Subcutaneous adipose tissue (tissue), 4 donors: ENCODE results near the gene RUSC2. TPM values are rescaled to one million over a fixed set of nuclear protein-coding genes. Genes with fewer than 3 reads are reported as not detected.

ENCODE experiments used
- total RNA-seq, 4 donors: library from RNA; depleted of rRNA; stranded (reverse); fragments of >200 nt; gene quantifications; one replicate each; pipeline ENCODE4 v1.1.0, GENCODE V29; 2016
- TF ChIP-seq, protein P1 (sequence below): fragments of 450-650 bp; IDR thresholded peaks from one replicate; pipeline ENCODE4 v1.5.1; 2016; ENCODE audit warnings: low read depth, mild to moderate bottlenecking, control low read depth, antibody characterized with exemption, moderate library complexity

Gene RUSC2
- total RNA-seq, 4 donors from 2014 or later = 11.6 to 24.7 (median 13.3) TPM

DNA sequence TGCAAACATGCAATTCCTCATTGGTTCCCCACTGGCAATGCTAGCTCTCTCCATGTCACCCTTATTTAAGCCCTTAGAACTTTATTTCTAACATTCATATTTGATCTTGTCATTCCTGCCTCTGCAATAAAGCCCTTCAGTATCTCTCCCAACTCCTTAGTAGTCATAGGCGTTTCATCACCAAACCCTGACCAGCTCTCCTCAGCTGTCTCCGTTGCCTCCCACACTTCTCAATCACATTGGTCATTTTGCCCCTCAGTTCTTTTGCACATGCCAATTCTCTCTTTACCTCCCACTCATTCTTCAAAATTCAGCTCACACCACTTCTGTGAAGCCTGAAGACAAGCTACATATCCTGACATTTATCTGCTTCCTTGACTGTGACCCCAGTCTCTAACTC lies 2.8 kb upstream of the RUSC2 start:
- TF ChIP-seq, protein P1, sequence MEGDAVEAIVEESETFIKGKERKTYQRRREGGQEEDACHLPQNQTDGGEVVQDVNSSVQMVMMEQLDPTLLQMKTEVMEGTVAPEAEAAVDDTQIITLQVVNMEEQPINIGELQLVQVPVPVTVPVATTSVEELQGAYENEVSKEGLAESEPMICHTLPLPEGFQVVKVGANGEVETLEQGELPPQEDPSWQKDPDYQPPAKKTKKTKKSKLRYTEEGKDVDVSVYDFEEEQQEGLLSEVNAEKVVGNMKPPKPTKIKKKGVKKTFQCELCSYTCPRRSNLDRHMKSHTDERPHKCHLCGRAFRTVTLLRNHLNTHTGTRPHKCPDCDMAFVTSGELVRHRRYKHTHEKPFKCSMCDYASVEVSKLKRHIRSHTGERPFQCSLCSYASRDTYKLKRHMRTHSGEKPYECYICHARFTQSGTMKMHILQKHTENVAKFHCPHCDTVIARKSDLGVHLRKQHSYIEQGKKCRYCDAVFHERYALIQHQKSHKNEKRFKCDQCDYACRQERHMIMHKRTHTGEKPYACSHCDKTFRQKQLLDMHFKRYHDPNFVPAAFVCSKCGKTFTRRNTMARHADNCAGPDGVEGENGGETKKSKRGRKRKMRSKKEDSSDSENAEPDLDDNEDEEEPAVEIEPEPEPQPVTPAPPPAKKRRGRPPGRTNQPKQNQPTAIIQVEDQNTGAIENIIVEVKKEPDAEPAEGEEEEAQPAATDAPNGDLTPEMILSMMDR = no peak

DNA sequence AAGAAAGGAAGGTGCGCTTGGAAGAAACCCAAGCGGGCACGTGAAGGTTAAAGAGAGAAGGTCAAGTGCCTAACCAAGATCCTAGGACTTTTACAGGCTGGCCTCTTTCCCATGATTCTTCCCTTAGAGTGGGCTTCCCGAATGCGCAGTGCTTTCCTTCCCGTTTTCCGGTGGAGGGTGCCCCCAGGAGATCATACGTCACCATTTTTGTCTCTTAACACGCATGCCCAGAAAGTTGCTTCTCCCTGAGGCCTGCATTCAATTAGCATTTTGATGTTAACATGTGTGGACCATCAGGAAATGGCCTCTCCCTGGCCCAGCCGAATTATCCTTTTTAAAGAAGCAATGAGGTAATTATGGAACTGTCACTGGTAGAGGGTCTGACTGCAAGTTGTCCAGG lies 1.9 kb upstream of the RUSC2 start:
- TF ChIP-seq, protein P1 = no peak

DNA sequence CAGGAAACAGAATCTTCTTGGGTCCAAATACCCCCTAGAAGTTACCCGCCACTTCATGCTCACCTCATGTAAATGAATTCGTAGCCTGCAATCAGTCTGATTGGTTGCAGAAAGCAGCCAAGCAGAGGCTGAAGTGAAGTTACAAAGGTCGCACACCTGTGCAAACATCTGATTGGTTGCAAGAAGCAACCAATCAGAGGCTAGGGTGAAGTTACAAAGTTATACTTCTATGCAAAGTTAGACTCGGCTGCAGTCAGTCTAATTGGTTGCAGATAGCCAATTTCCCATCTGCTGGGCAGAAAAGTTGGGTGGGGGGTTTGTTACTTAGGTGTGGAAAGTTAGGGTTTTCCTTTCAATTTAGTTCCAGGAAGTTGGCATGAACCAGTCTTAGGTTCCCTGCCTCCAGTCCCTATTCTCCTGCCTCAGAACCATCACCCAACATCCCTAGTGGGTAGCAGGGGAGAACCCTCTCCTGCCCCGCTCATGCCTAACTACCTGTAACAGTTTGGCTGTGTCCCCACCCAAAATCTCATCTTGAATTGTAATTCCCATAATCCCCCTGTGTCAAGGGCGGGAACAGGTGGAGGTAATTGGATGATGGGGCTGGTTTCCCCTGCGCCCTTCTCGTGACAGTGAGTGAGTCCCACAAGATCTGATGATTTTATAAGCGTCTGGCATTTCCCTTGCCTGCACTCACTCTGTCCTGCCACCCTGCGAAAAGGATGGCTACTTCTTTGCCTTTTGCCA lies 1.2 kb upstream of the RUSC2 start:
- TF ChIP-seq, protein P1 = no peak

DNA sequence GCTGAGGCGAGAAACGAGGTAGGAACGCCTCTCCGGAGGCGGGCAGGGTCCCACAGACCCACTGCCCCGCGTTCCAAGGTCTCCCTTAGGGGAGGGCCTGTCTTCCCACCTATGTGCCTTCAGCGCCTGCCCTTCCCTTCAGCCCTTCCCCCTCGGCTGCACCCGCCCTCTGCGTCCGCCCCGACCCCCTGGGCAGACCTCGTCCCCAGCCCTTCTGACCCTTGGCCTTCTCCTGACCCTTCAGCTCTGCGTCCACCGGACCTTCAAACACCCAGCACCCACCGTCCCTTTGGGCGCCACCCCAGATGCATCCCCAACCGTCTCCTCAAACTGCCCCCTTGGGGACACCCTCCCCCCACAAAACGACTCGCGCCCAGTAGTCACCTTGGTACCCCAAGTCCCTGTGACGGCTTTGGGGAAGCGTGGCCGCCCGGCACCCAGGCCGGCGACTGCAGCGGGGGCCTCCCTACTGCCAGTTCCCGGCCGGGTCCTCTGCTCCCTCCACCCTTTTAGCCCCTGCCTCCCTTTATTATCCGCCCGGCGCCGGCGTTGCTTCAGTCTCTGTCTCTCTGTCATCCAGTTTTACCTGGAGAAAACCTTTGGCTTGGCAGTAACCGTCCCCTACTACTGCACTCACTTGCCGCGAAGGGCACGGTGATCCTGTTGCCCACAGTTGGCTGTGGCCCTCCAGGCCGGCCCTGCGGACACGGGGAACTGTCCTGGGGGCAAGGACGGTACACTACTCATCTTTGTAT lies 421 bp downstream of the RUSC2 start:
- TF ChIP-seq, protein P1 = no peak

DNA sequence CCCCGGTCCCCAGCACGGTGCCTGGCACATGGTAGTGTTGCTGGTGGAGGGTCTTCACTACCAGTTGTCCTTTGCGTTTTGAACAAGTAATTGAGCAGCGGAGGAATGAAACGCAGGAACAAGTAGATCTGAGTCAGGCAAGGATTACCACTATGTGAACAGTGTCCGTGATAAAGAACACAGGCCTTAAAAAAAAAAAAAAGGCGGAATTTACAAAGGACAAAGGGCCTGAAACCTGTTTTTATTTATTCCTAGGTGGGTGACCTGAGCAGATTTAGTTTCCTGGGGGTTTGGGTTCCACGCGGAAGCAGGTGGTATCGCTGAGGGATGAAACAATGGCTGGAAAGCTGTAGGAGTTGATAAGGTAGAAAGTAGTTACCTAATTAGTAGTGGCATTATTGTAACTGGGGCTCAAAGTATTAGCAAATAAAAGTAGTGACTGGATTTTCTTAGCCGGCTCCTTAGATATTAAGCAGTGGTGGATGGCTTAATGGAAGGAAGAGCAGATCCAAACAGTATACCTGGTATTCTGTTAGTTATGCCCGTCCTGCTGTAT lies 1.1 kb downstream of the RUSC2 start:
- TF ChIP-seq, protein P1 = no peak

DNA sequence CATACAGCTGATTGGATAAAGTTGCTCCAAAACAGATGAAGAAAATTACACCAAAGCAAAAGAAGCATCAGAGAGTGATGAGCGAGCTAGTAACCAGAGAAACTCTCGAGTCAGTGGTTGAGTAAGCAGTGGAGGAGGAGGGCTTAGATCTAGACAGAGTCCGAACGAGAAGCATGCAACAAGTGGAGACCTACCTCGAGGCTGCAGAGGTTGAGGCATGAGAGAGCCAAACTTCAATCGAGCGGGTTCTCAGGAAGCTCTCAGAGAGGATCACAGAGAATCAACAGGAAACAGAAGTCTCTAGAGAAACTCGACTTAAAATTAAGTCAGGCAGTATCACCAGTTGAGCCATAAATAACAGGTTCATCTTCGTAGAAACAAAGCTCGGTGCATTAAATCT lies 6.1 kb downstream of the RUSC2 start:
- TF ChIP-seq, protein P1 = no peak

DNA sequence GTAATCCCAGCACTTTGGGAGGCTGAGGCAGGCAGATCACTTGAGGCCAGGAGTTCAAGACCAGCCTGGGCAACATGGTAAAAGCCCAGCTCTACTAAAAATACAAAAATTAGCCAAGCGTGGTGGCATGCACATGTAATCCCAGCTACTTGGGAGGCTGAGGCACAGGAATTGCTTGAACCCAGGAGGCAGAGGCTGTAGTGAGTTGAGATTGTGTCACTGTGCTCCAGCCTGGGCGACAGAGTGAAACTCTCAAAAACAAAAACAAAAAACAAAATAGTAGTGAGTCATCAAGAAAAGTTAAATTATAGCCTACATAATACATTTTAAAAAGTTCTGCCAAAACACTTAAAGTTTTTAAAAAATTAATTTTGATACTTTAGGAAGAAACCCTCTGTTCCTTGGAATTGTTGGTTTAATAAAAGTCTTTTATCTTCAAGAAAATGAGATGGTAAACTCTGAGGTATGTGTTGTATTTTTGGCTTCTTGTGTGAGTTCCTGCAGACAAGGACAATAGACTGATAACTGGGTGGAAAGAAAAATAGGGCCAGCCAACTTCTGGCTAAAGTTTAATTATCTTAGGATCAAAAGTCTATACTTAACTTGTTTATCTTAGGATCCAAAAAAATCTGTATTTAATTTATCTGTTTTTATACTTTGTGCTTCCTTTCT lies 9.3 kb downstream of the RUSC2 start:
- TF ChIP-seq, protein P1 = no peak
